ENCODE results near the gene GPT2. TPM values are rescaled to one million over a fixed set of nuclear protein-coding genes. Genes with fewer than 3 reads are reported as not detected.

The GPT2 gene
- total RNA-seq, 1 donor from 2014 or later, result 70.2 TPM

DNA sequence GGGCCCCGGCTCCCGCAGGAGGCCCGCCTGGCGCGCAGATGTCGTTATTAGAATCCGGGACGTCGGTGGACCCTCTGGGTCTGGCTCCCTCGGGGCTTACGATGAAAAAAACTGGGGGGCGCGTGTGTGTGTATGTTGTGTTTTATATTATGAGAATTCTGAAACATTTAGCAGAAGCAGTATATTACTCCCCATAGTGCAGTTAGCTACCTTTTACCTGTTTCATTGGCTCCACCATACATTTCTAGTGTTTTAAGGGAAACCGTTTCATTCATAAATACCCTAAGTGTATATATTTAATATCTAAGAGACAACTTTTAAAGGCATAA lies 89.8 kb downstream of the GPT2 start:
- peaks cover 7% of the 10 kb centered on the region for H3K36me3 ChIP-seq (ENCODE audit: insufficient read depth, low read length)
- Mint-ChIP-seq H3K9me3 (ENCODE audit: unreplicated experiment) (no peaks in the 10 kb centered on the region), H3K36me3 (ENCODE audit: low read depth, unreplicated experiment) (peaks cover 7% of the 10 kb centered on the region), H3K27ac (ENCODE audit: unreplicated experiment) (peak overlapping the region; percentile 91), H3K4me1 (ENCODE audit: low read depth, unreplicated experiment) (peaks cover 11% of the 10 kb centered on the region), H3K4me3 (ENCODE audit: unreplicated experiment) (peak overlapping the region; percentile 91), H3K27me3 (ENCODE audit: low read depth, unreplicated experiment) (no peaks in the 10 kb centered on the region)
- H3K79me2 ChIP-seq (ENCODE audit: insufficient read depth, low read length), result peaks cover 46% of the 10 kb centered on the region
- no peaks in the 10 kb centered on the region for H3K9me3 ChIP-seq (ENCODE audit: insufficient read depth, low read depth, low read length)
- no peak for DNase-seq (ENCODE audit: low read depth)
- H2AFZ ChIP-seq (ENCODE audit: low read depth, low read length), result peak overlapping the region; percentile 93
- peaks cover 15% of the 10 kb centered on the region for H3K4me1 ChIP-seq (ENCODE audit: insufficient read depth, low read length)
- no peak for FAIRE-seq
- H4K20me1 ChIP-seq (ENCODE audit: insufficient read depth, low read length), result peaks cover 36% of the 10 kb centered on the region
- H3K27ac ChIP-seq (ENCODE audit: low read depth, low read length), result peak overlapping the region; percentile 91
- peak overlapping the region; percentile 94 for H3K4me2 ChIP-seq (ENCODE audit: low read length)
- no peak for TF ChIP-seq CTCF (IDR thresholded peaks at IDR 0.05; ENCODE audit: insufficient read depth, low read depth, low read length)
- no peak for TF ChIP-seq EZH2 (IDR thresholded peaks at IDR 0.05; ENCODE audit: insufficient read depth, low read length)
- peak overlapping the region; percentile 87 for H3K4me3 ChIP-seq (ENCODE audit: insufficient read depth, low read depth, low read length)
- H3K9ac ChIP-seq (ENCODE audit: low read length), result peak overlapping the region; percentile 94
- H3K27me3 ChIP-seq (ENCODE audit: insufficient read depth, low read length), result no peaks in the 10 kb centered on the region

DNA sequence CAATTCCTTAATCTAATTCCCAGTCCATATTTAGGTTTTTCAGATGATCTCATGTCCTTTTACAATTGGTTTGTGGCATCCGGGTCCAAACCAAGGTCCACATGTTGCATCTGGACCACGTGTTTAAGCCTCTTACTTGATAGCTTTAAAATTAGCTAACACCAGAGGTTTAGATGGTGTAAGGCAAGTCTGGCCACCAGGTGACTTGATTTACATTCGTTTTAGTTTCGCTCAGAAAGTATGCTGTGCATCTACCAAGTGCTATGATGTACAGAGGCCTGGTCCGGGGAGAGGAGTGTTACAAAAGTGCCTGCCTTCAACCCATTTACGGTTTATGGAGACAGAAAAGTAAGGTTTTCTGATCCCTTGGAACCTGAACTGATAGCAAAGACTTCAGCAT lies 90.2 kb downstream of the GPT2 start:
- no peaks in the 10 kb centered on the region for H3K27me3 Mint-ChIP-seq (ENCODE audit: low read depth, unreplicated experiment)
- FAIRE-seq (no peak), DNase-seq (ENCODE audit: low read depth) (no peak)
- Histone ChIP-seq H3K9ac (ENCODE audit: low read length) (peak overlapping the region; percentile 94), H3K4me3 (ENCODE audit: insufficient read depth, low read depth, low read length) (peak overlapping the region; percentile 87), H4K20me1 (ENCODE audit: insufficient read depth, low read length) (peaks cover 32% of the 10 kb centered on the region), H3K36me3 (ENCODE audit: insufficient read depth, low read length) (peaks cover 5% of the 10 kb centered on the region), H2AFZ (ENCODE audit: low read depth, low read length) (peak overlapping the region; percentile 93), H3K27ac (ENCODE audit: low read depth, low read length) (peak overlapping the region; percentile 91), H3K27me3 (ENCODE audit: insufficient read depth, low read length) (no peaks in the 10 kb centered on the region), H3K4me1 (ENCODE audit: insufficient read depth, low read length) (peaks cover 15% of the 10 kb centered on the region), H3K79me2 (ENCODE audit: insufficient read depth, low read length) (peaks cover 42% of the 10 kb centered on the region), H3K4me2 (ENCODE audit: low read length) (peak overlapping the region; percentile 94), H3K9me3 (ENCODE audit: insufficient read depth, low read depth, low read length) (no peaks in the 10 kb centered on the region)
- no peak for TF ChIP-seq CTCF (IDR thresholded peaks at IDR 0.05; ENCODE audit: insufficient read depth, low read depth, low read length)
- peaks cover 7% of the 10 kb centered on the region for H3K36me3 Mint-ChIP-seq (ENCODE audit: low read depth, unreplicated experiment)
- H3K9me3 Mint-ChIP-seq (ENCODE audit: unreplicated experiment), result no peaks in the 10 kb centered on the region
- H3K4me3 Mint-ChIP-seq (ENCODE audit: unreplicated experiment), result peak overlapping the region; percentile 91
- H3K4me1 Mint-ChIP-seq (ENCODE audit: low read depth, unreplicated experiment), result peaks cover 10% of the 10 kb centered on the region
- no peak overlapping the region for H3K27ac Mint-ChIP-seq (ENCODE audit: unreplicated experiment)

DNA sequence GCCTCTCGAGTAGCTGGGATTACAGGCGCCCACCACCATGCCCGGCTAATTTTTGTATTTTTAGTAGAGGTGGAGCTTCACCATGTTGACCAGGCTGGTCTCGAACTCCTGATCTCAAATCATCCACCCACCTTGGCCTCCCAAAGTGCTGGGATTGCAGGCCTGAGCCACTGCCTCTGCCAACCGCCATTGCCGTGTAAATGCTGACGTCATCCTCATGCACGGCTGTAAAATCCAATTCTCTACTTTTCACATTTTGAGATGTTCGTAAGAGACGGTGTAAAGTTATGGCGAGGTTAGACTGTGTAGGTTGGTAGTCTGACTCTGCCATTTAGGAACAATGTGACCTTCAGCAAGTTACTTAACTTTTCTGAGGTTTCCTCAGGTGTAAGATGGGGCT lies 91.0 kb downstream of the GPT2 start:
- H3K27ac Mint-ChIP-seq (ENCODE audit: unreplicated experiment), result no peak overlapping the region
- DNase-seq (ENCODE audit: low read depth), result no peak
- H3K4me2 ChIP-seq (ENCODE audit: low read length), result no peak overlapping the region
- H3K36me3 Mint-ChIP-seq (ENCODE audit: low read depth, unreplicated experiment), result peaks cover 5% of the 10 kb centered on the region
- peaks cover 10% of the 10 kb centered on the region for H3K4me1 Mint-ChIP-seq (ENCODE audit: low read depth, unreplicated experiment)
- H3K9ac ChIP-seq (ENCODE audit: low read length), result no peak overlapping the region
- no peaks in the 10 kb centered on the region for H3K9me3 Mint-ChIP-seq (ENCODE audit: unreplicated experiment)
- no peaks in the 10 kb centered on the region for H3K27me3 Mint-ChIP-seq (ENCODE audit: low read depth, unreplicated experiment)
- no peak overlapping the region for H3K27ac ChIP-seq (ENCODE audit: low read depth, low read length)
- no peaks in the 10 kb centered on the region for H3K9me3 ChIP-seq (ENCODE audit: insufficient read depth, low read depth, low read length)
- FAIRE-seq, result no peak
- H3K4me1 ChIP-seq (ENCODE audit: insufficient read depth, low read length), result peaks cover 15% of the 10 kb centered on the region
- TF ChIP-seq CTCF (IDR thresholded peaks at IDR 0.05; ENCODE audit: insufficient read depth, low read depth, low read length) (no peak), EZH2 (IDR thresholded peaks at IDR 0.05; ENCODE audit: insufficient read depth, low read length) (no peak)
- H3K36me3 ChIP-seq (ENCODE audit: insufficient read depth, low read length), result peaks cover 1% of the 10 kb centered on the region
- H3K4me3 Mint-ChIP-seq (ENCODE audit: unreplicated experiment), result no peak overlapping the region
- H2AFZ ChIP-seq (ENCODE audit: low read depth, low read length), result no peak overlapping the region
- H3K4me3 ChIP-seq (ENCODE audit: insufficient read depth, low read depth, low read length), result no peak overlapping the region
- peaks cover 34% of the 10 kb centered on the region for H3K79me2 ChIP-seq (ENCODE audit: insufficient read depth, low read length)
- H3K27me3 ChIP-seq (ENCODE audit: insufficient read depth, low read length), result no peaks in the 10 kb centered on the region
- H4K20me1 ChIP-seq (ENCODE audit: insufficient read depth, low read length), result peaks cover 25% of the 10 kb centered on the region

Measured in astrocyte (in vitro differentiated cells and primary cell).